WTC11 (cell line): Measurements from ENCODE around the gene PACSIN1. TPM values are rescaled to one million over a fixed set of nuclear protein-coding genes. Genes with fewer than 3 reads are reported as not detected.

Experiments used
- ATAC-seq: fragments of 200-7000 bp; cut with Tn5 transposase; 2 replicates; pipeline ENCODE4 v1.10.0; 2021; ENCODE audit warnings: mild to moderate bottlenecking, moderate library complexity
- CTCF ChIA-PET: fragments of 300-600 bp; sonication (Branson Sonifier 250); formaldehyde crosslinking; loops from one replicate; lab custom pipeline; 2021; ENCODE audit warnings: antibody characterized with exemption; lab: Charles Lee
- POLR2A ChIA-PET: fragments of 350-600 bp; sonication (Branson Sonifier 250); formaldehyde crosslinking; loops from one replicate; lab custom pipeline; 2021; ENCODE audit warnings: antibody characterized with exemption; lab: Charles Lee
- DNase-seq: peaks from one replicate; pipeline ENCODE4 v3.0.0; 2021; ENCODE audit warnings: low spot score
- H3K27ac Mint-ChIP-seq: 2 replicates; pipeline ENCODE4 v1.8.0; 2021; ENCODE audit warnings: mixed read lengths
- H3K27me3 Mint-ChIP-seq: 2 replicates; pipeline ENCODE4 v1.8.0; 2021; ENCODE audit warnings: low read depth, mild to moderate bottlenecking, moderate library complexity, mixed read lengths
- H3K36me3 Mint-ChIP-seq: 2 replicates; pipeline ENCODE4 v1.8.0; 2021; ENCODE audit warnings: mixed read lengths
- H3K4me1 Mint-ChIP-seq: 2 replicates; pipeline ENCODE4 v1.8.0; 2022; ENCODE audit warnings: mixed read lengths
- H3K4me3 Mint-ChIP-seq: 2 replicates; pipeline ENCODE4 v1.8.0; 2021; ENCODE audit warnings: mild to moderate bottlenecking, moderate library complexity, mixed read lengths
- H3K9me3 Mint-ChIP-seq: 2 replicates; pipeline ENCODE4 v1.8.0; 2021; ENCODE audit warnings: mixed read lengths
- ATF2 ChIP-seq: sonication (generic); formaldehyde crosslinking; IDR thresholded peaks from 2 replicates; pipeline ENCODE4 v1.8.1; 2022; ENCODE audit warnings: low read depth, missing genetic modification reagents, borderline replicate concordance
- E2F4 ChIP-seq: sonication (generic); formaldehyde crosslinking; IDR thresholded peaks from 2 replicates; pipeline ENCODE4 v1.8.1; 2022; ENCODE audit warnings: low read depth, mild to moderate bottlenecking, moderate library complexity, missing genetic modification reagents, borderline replicate concordance
- E2F5 ChIP-seq: sonication (generic); formaldehyde crosslinking; IDR thresholded peaks from 2 replicates; pipeline ENCODE4 v1.8.1; 2022; ENCODE audit warnings: mild to moderate bottlenecking, moderate library complexity, missing genetic modification reagents
- FOXP4 ChIP-seq: sonication (generic); formaldehyde crosslinking; IDR thresholded peaks from 2 replicates; pipeline ENCODE4 v1.8.0; 2022; ENCODE audit warnings: mild to moderate bottlenecking, missing genetic modification reagents
- IRF2 ChIP-seq: sonication (generic); formaldehyde crosslinking; IDR thresholded peaks from 2 replicates; pipeline ENCODE4 v1.8.0; 2022; ENCODE audit warnings: low read depth, missing genetic modification reagents, borderline replicate concordance
- MXD4 ChIP-seq: fragments of 250-450 bp; sonication (Bioruptor Pico); IDR thresholded peaks from 2 replicates; pipeline ENCODE4 v1.8.0; 2021; ENCODE audit warnings: mild to moderate bottlenecking, moderate library complexity, borderline replicate concordance
- NFYB ChIP-seq: sonication (generic); formaldehyde crosslinking; conservative IDR thresholded peaks from 2 replicates; pipeline ENCODE4 v1.8.0; 2022; ENCODE audit warnings: low read depth, missing genetic modification reagents
- PRDM15 ChIP-seq: sonication (generic); formaldehyde crosslinking; IDR thresholded peaks from 2 replicates; pipeline ENCODE4 v1.8.0; 2022; ENCODE audit warnings: missing genetic modification reagents
- PREB ChIP-seq: sonication (generic); formaldehyde crosslinking; IDR thresholded peaks from 2 replicates; pipeline ENCODE4 v1.8.1; 2022; ENCODE audit warnings: mild to moderate bottlenecking, missing genetic modification reagents, moderate library complexity, borderline replicate concordance
- PRRX2 ChIP-seq: fragments of 250-450 bp; sonication (Bioruptor Pico); IDR thresholded peaks from 2 replicates; pipeline ENCODE4 v1.8.0; 2021; ENCODE audit warnings: mild to moderate bottlenecking
- SMAD3 ChIP-seq: sonication (generic); formaldehyde crosslinking; IDR thresholded peaks from 2 replicates; pipeline ENCODE4 v1.8.0; 2022; ENCODE audit warnings: missing genetic modification reagents, mild to moderate bottlenecking, borderline replicate concordance
- TEAD4 ChIP-seq: sonication (generic); formaldehyde crosslinking; IDR thresholded peaks from 2 replicates; pipeline ENCODE4 v1.8.0; 2022; ENCODE audit warnings: mild to moderate bottlenecking, missing genetic modification reagents
- ZBTB43 ChIP-seq: sonication (generic); formaldehyde crosslinking; IDR thresholded peaks from 2 replicates; pipeline ENCODE4 v1.8.1; 2023; ENCODE audit warnings: mild to moderate bottlenecking, missing genetic modification reagents
- ZNF219 ChIP-seq: sonication (generic); formaldehyde crosslinking; IDR thresholded peaks from 2 replicates; pipeline ENCODE4 v1.8.0; 2023; ENCODE audit warnings: missing genetic modification reagents, mild to moderate bottlenecking, borderline replicate concordance
- ZNF232 ChIP-seq: sonication (generic); formaldehyde crosslinking; IDR thresholded peaks from 2 replicates; pipeline ENCODE4 v1.8.0; 2022; ENCODE audit warnings: mild to moderate bottlenecking, missing genetic modification reagents
- ZNF281 ChIP-seq: sonication (generic); formaldehyde crosslinking; IDR thresholded peaks from 2 replicates; pipeline ENCODE4 v1.8.0; 2023; ENCODE audit warnings: mild to moderate bottlenecking, missing genetic modification reagents
- ZNF671 ChIP-seq: fragments of 250-450 bp; sonication (Bioruptor Pico); IDR thresholded peaks from 2 replicates; pipeline ENCODE4 v1.8.0; 2021; ENCODE audit warnings: mild to moderate bottlenecking
- total RNA-seq: library from RNA; stranded (reverse); gene quantifications from 3 replicates; pipeline ENCODE4 v1.2.3, GENCODE V29; 2021

The PACSIN1 gene
- total RNA-seq, 1 experiment from 2014 or later, result 12.6 TPM

GRCh38 chr6:34491091-34491430, 25.2 kb downstream of the PACSIN1 start (continued):
- TF ChIP-seq FOXP4 (CRISPR knock-in tag) (no peak), ZNF219 (CRISPR knock-in tag) (no peak), PRRX2 (no peak), ZNF232 (CRISPR knock-in tag) (no peak), SMAD3 (CRISPR knock-in tag) (no peak), PRDM15 (CRISPR knock-in tag) (no peak)

GRCh38 chr6:34493344-34493743, 27.5 kb downstream of the PACSIN1 start:
- Mint-ChIP-seq H3K36me3 (no peaks in the 10 kb centered on the region), H3K4me1 (peaks cover 9% of the 10 kb centered on the region)
- CTCF ChIA-PET, result no interaction called here

More at GRCh38 chr6:34493344-34493743, 27.5 kb downstream of the PACSIN1 start:
- no peak for DNase-seq
- TF ChIP-seq PREB (CRISPR knock-in tag) (no peak), E2F5 (CRISPR knock-in tag) (no peak), IRF2 (CRISPR knock-in tag) (no peak), NFYB (CRISPR knock-in tag) (no peak), MXD4 (CRISPR knock-in tag) (no peak), E2F4 (CRISPR knock-in tag) (no peak), ATF2 (CRISPR knock-in tag) (no peak), ZNF671 (no peak), ZNF281 (CRISPR knock-in tag) (no peak), ZBTB43 (CRISPR knock-in tag) (no peak), TEAD4 (CRISPR knock-in tag) (no peak)
- ATAC-seq, result no peak
- H3K27ac Mint-ChIP-seq, result no peak overlapping the region
- POLR2A ChIA-PET, result no interaction called here
- H3K4me3 Mint-ChIP-seq, result no peak overlapping the region
- peaks cover 4% of the 10 kb centered on the region; the same call in 1 of the 2 replicates for H3K9me3 Mint-ChIP-seq
- H3K27me3 Mint-ChIP-seq, result no peaks in the 10 kb centered on the region
